H1 (cell line): ENCODE data around the gene HS6ST3. TPM values are rescaled to one million over a fixed set of nuclear protein-coding genes. Genes with fewer than 3 reads are reported as not detected.

Experiments
- GABPA ChIP-seq: IDR thresholded peaks from 2 replicates; pipeline ENCODE4 v1.6.1; 2011; ENCODE audit warnings: mild to moderate bottlenecking, low read length, moderate library complexity, borderline replicate concordance; ENCODE audit not compliant: insufficient read depth
- polyA plus RNA-seq, 7 experiments: library from polyadenylated mRNA; depleted of rRNA in 3 of 7; stranded (reverse) in 5 of 7; unstranded in 2 of 7; fragments of >200 nt in 5 of 7; fragments of 200-250 nt in 2 of 7; gene quantifications; 1 replicate in 5 of 7; 2 replicates in 1 of 7; 4 replicates in 1 of 7; pipeline versions ENCODE4 v1.2.1 to v1.2.3, GENCODE V29; 2011 to 2013; ENCODE audit warnings: missing spikeins in 2 of 7, mixed read lengths in 2 of 7
- total RNA-seq: library from RNA; stranded (reverse); fragmentation: NEBNext Ultra II Directional; extraction: Animal tissue kit (Norgen Biotek cat#: 25700); gene quantifications from 2 replicates; pipeline ENCODE4 v1.2.1, GENCODE V29; 2021

HS6ST3 gene
- total and polyA plus RNA-seq, 2 of the 8 experiments (the other 6 are each of a cell fraction or from before 2014, with no cell fraction given), result 0.45 to 1.2 TPM

- TF ChIP-seq GABPA, result no peak
Observed at GRCh38 chr13:96199315-96199714, 109.4 kb downstream of the HS6ST3 start (continued).
